Coronary artery (tissue), 2 donors: Measurements from ENCODE around the gene MAD1L1.

Source experiments
- DNase-seq: peaks from one replicate; pipeline ENCODE4 v3.0.0-alpha.2; 2017; ENCODE audit warnings: low spot score
- H3K27ac ChIP-seq, 2 donors: fragments of 200-600 bp; sonication (generic); one replicate each; pipeline ENCODE4 v1.5.1; 2016 to 2019
- H3K4me3 ChIP-seq: fragments of 200-600 bp; sonication (generic); 2 replicates; pipeline ENCODE4 v1.5.1; 2016; ENCODE audit warnings: mild to moderate bottlenecking, moderate library complexity
- TF ChIP-seq, protein P1 (sequence below): fragments of 200-600 bp; sonication (generic); IDR thresholded peaks from one replicate; pipeline ENCODE4 v1.5.1; 2019; ENCODE audit warnings: antibody characterized with exemption

The MAD1L1 gene

GRCh38 chr7:1969459-1970284 lies 263.1 kb downstream of the MAD1L1 start:
- no peak for DNase-seq
- H3K4me3 ChIP-seq = no peak overlapping the region
- TF ChIP-seq, protein P1, sequence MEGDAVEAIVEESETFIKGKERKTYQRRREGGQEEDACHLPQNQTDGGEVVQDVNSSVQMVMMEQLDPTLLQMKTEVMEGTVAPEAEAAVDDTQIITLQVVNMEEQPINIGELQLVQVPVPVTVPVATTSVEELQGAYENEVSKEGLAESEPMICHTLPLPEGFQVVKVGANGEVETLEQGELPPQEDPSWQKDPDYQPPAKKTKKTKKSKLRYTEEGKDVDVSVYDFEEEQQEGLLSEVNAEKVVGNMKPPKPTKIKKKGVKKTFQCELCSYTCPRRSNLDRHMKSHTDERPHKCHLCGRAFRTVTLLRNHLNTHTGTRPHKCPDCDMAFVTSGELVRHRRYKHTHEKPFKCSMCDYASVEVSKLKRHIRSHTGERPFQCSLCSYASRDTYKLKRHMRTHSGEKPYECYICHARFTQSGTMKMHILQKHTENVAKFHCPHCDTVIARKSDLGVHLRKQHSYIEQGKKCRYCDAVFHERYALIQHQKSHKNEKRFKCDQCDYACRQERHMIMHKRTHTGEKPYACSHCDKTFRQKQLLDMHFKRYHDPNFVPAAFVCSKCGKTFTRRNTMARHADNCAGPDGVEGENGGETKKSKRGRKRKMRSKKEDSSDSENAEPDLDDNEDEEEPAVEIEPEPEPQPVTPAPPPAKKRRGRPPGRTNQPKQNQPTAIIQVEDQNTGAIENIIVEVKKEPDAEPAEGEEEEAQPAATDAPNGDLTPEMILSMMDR = no peak
- H3K27ac ChIP-seq = no peak overlapping the region

- no peak overlapping the region for H3K27ac ChIP-seq
- no peak for DNase-seq
- TF ChIP-seq, protein P1 = no peak
- no peak overlapping the region for H3K4me3 ChIP-seq
Measured at GRCh38 chr7:1968397-1969111, 264.2 kb downstream of the MAD1L1 start.

DNA sequence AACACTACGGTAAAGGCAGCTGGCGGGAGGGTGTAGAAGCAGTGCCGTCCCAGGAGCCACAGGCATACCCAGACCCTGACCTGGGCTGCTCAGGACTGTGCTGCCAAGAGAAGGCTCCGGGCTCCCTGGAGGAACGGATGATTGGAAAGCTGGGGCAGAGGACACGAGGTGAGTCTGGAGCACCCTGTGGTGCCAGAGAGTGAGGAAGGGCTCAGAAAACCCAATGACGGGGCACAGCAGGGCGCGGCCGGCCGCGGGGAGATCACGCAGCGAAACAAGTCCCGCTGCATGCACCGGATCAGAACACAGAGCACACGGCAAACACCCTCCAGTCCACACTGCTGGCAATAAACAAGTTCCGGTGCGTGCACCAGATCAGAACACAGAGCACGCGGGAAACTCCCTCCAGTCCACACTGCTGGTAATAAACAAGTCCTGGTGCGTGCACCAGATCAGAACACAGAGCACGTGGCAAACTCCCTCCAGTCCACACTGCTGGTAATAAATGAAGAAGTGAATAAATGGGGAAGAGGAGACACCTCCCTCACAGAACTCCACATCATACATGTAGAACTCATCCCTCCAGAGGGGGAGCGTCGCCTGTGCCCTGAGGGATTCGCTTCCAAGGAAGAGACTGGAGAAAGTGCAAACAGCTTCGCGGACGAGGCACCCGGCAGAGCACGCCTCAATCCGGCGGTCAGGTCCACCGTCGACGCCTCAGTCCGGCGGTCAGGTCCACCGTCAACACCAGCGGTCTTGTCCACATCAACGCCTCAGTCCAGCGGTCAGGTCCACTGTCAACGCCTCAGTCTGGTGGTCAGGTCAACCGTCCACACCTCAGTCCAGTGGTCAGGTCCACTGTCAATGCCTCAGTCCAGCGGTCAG lies 265.0 kb downstream of the MAD1L1 start:
- H3K27ac ChIP-seq = no peak overlapping the region
- H3K4me3 ChIP-seq = no peak overlapping the region
- TF ChIP-seq, protein P1 = no peak
- no peak for DNase-seq

- H3K4me3 ChIP-seq = no peak overlapping the region
- TF ChIP-seq, protein P1 = no peak
- DNase-seq = no peak
- H3K27ac ChIP-seq = no peak overlapping the region
Measured at GRCh38 chr7:1966631-1967200, 266.0 kb downstream of the MAD1L1 start.

DNA sequence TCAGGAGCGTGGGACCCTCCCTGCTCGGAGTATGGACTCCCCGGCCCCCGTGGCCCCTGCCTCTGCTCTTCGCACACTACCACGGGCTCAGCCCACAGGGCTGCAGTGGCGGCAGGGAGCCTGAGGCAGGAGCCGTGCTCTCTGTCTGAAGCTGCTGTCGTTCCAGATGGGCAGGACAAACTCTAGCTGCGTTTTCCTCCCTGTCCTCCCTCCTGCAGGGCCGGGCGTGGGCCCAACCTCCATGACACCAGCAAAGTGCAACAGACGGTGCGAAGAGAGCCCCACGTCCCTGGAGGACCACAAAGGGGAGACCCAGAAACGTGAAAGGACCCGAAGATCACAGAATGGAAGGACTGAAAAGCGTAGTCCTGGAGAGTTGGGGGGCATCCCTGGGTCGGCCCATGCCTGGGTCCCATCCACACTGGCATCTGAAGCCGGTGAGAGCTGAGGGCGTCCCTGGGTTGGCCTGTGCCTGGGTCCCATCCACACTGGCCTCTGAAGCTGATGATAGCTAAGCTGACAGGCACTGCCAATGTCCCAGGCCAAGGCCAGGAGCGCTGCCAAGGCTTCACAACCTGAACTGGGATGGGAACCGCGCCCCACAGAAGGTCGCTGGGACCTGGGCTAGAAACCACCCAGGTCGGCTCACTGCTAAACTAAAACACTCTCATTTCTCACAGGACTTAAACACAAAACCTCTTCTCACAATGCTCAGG lies 267.0 kb downstream of the MAD1L1 start:
- Histone ChIP-seq H3K27ac (no peak overlapping the region), H3K4me3 (no peak overlapping the region)
- DNase-seq = no peak
- TF ChIP-seq, protein P1 = no peak

DNA sequence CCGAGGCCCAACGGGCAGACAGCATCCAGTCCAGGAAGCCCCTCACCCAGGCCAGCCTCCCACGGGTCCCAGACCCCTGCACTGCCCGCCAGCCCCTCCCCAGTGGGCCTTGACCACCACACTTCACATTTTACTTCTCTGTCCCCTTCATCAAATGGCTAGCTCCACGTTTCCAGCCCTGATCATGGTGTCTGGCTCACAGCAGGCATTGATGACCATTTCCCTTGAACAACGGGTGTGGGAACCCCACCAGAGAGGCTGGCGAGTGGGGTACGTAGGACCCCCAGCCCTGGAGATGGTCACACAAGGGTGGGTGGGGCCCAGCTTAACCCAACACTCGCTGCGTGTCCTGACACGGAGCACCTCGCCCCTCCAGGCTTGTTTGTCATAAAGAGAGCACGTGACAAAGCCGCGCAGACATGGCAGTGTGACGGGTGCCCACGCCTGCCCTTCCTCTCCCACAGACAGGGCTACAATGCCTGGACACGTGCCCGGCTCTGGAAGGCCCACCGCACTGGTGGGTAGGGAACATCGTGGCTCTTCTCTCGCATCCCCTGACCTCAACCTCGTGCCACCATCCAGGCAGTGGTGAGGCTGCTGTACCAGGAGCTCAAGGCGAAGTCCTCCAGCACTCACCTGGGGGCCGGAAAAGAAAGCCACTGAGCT lies 267.7 kb downstream of the MAD1L1 start:
- Histone ChIP-seq H3K27ac (no peak overlapping the region), H3K4me3 (no peak overlapping the region)
- TF ChIP-seq, protein P1 = no peak
- no peak for DNase-seq
